Rectal smooth muscle tissue (tissue), 1 donor: Measurements from ENCODE around the gene BPIFB6.

Experiments used
- H3K27ac ChIP-seq: one replicate; pipeline ENCODE4 v1.7.0; 2013; ENCODE audit warnings: low read depth, low read length, inconsistent platforms
- H3K27me3 ChIP-seq: one replicate; pipeline ENCODE4 v1.7.0; 2013; ENCODE audit warnings: low read length; ENCODE audit not compliant: control insufficient read depth, insufficient read depth
- H3K36me3 ChIP-seq: one replicate; pipeline ENCODE4 v1.7.0; 2013; ENCODE audit warnings: low read length; ENCODE audit not compliant: control insufficient read depth, insufficient read depth
- H3K4me1 ChIP-seq: one replicate; pipeline ENCODE4 v1.7.0; 2013; ENCODE audit warnings: low read length; ENCODE audit not compliant: control insufficient read depth, insufficient read depth
- H3K4me3 ChIP-seq: one replicate; pipeline ENCODE4 v1.7.0; 2013; ENCODE audit warnings: low read length
- H3K9ac ChIP-seq: one replicate; pipeline ENCODE4 v1.7.0; 2013; ENCODE audit warnings: low read length

Gene BPIFB6

GRCh38 chr20:33070111-33071053, 38.9 kb downstream of the BPIFB6 start:
- no peaks in the 10 kb centered on the region for H3K4me1 ChIP-seq
- no peak overlapping the region for H3K27ac ChIP-seq
- no peaks in the 10 kb centered on the region for H3K27me3 ChIP-seq
- no peak overlapping the region for H3K9ac ChIP-seq
- H3K4me3 ChIP-seq, result no peak overlapping the region
- no peaks in the 10 kb centered on the region for H3K36me3 ChIP-seq

DNA sequence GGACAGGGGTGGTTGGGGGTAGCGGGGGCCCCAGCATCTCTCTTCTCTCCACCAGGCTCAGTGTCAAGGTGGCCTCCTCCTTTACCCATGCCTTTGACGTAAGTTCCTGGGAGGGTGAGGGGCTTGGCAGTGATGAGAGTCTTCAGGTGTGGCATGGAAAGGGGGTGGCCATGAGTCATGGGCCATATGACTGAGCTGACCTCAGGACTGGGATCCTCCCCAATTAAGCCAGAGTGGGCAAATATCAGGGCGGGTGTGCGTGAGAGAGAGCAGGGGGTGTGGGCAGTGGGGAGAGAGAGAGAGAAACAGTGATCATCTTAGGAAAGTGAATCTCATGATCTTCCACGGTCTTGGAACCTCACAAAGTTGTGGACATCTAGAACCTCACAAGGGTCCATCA, 39.8 kb downstream of the BPIFB6 start:
- H3K27me3 ChIP-seq, result no peaks in the 10 kb centered on the region

DNA sequence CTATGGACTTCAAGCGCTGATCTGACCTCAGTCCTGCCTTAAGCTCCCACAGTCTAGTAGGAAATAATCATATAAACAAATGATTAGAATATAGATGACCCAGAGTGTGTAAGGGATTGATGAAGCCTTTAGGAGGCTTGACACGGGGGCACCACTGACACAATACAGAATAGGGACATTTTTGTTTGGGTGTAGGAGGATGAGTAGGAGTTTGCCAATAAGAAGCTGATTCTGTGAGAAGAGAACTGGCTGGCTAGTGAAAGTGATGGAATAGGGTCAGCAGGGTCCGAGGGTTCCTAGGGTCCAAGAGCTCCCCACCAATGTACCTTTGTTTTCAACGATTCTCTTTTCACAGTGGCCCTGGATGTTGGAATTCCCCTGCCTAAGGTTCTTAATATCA, 40.9 kb downstream of the BPIFB6 start:
- Histone ChIP-seq H3K27me3 (no peaks in the 10 kb centered on the region), H3K4me3 (no peak overlapping the region), H3K27ac (no peak overlapping the region), H3K4me1 (no peaks in the 10 kb centered on the region), H3K36me3 (no peaks in the 10 kb centered on the region), H3K9ac (no peak overlapping the region)

More for the DNA sequence above, 39.8 kb downstream of the BPIFB6 start:
- no peak overlapping the region for H3K27ac ChIP-seq
- no peaks in the 10 kb centered on the region for H3K4me1 ChIP-seq
- no peak overlapping the region for H3K4me3 ChIP-seq
- no peak overlapping the region for H3K9ac ChIP-seq
- no peaks in the 10 kb centered on the region for H3K36me3 ChIP-seq

DNA sequence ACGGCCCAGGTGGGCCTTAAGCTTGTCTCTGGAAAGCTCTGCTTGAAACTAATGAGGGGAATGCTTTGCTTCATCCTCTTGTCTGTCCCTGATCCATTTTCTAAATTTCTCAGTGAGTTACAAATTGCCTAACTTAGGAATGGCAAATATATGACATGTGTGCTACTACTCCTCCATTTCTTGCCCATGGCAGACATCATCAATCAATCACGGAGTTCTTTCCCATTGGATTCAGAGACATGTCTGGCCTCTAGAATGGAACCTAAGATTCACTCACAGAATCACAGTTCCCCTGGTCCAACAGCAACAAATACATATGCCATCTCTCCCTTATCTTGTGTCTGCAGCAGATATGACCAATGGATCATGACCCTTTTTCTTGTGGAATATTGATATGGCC, 41.4 kb downstream of the BPIFB6 start:
- Histone ChIP-seq H3K4me3 (no peak overlapping the region), H3K27me3 (no peaks in the 10 kb centered on the region), H3K9ac (no peak overlapping the region), H3K36me3 (no peaks in the 10 kb centered on the region), H3K4me1 (no peaks in the 10 kb centered on the region), H3K27ac (no peak overlapping the region)

- H3K36me3 ChIP-seq, result no peaks in the 10 kb centered on the region
- no peak overlapping the region for H3K9ac ChIP-seq
- no peak overlapping the region for H3K27ac ChIP-seq
- H3K4me1 ChIP-seq, result no peaks in the 10 kb centered on the region
- no peak overlapping the region for H3K4me3 ChIP-seq
- no peaks in the 10 kb centered on the region for H3K27me3 ChIP-seq
Observed at GRCh38 chr20:33074675-33075074, 43.2 kb downstream of the BPIFB6 start.

DNA sequence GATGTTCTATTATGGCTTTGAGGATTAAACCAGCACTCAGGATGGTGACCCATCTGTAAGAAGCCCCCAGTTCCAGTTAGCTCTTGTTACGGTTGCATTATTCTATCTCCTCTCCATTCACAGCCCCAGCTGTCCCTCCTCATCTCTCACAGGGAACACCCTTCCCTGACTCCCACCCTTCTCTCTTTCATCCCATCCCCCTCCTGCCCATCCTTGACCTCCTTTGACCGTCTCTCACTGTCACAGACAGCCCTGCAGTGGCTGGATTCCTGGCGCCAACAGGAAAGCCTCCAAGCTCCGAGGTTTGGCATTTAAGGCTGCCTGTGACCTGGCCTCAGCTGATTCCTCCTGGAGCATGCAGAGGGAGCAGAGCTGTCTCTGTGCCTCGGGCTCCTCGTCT, 43.8 kb downstream of the BPIFB6 start:
- H3K27me3 ChIP-seq, result no peaks in the 10 kb centered on the region
- H3K4me1 ChIP-seq, result no peaks in the 10 kb centered on the region
- H3K9ac ChIP-seq, result no peak overlapping the region
- no peak overlapping the region for H3K27ac ChIP-seq
- H3K4me3 ChIP-seq, result no peak overlapping the region
- H3K36me3 ChIP-seq, result no peaks in the 10 kb centered on the region

- H3K27me3 ChIP-seq, result no peaks in the 10 kb centered on the region
- no peak overlapping the region for H3K4me3 ChIP-seq
Observed at GRCh38 chr20:33076662-33077372, 45.4 kb downstream of the BPIFB6 start.

GRCh38 chr20:33079259-33079658, 47.8 kb downstream of the BPIFB6 start, which contains the start of gene BPIFB4:
Gene BPIFB4, plus strand, starts transcription at chr20:33079643. Its CDS starts 1,884 bp downstream, at chr20:33081527.
- H3K4me1 ChIP-seq, result no peaks in the 10 kb centered on the region
- H3K9ac ChIP-seq, result no peak within 1 kb of the TSS
- no peaks in the 10 kb centered on the region for H3K27me3 ChIP-seq
- no peak within 1 kb of the TSS for H3K27ac ChIP-seq
- H3K4me3 ChIP-seq, result no peak within 1 kb of the TSS
- H3K36me3 ChIP-seq, result no peaks in the 10 kb centered on the region

More at GRCh38 chr20:33076662-33077372, 45.4 kb downstream of the BPIFB6 start:
- no peak overlapping the region for H3K27ac ChIP-seq
- no peak overlapping the region for H3K9ac ChIP-seq
- H3K4me1 ChIP-seq, result no peaks in the 10 kb centered on the region
- no peaks in the 10 kb centered on the region for H3K36me3 ChIP-seq

DNA sequence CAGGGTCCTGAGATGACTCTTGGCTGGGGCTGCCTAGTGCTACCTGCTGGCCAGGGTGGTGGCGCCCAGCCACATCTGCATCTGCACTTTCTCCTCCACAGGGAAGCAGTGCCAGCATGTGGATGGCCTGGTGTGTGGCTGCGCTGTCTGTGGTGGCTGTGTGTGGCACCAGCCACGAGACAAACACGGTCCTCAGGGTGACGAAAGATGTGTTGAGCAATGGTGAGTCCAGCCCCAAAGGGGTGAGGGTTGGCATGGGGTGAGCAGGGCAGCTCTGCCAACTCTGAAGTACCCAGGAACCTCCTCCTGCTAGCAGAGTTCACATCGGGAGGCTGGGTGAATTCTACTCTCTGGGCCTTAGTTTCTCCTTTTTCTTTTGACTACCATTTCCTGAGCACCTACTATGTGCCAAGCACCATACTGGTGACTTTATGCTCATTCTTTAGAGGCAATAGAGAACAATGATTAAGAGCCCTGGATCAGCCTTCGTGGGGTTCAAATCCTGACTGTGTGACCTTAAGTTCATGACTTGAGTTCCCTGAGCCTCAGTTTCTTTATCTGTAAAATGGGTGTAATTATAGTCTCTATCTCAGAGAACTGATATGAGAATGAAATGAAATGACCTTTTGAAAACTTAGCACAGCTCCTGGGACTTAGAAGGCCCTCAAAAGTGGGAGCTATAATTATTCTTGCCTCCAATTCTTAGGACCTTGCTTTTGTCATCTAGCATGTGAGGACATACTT, 50.1 kb downstream of the BPIFB6 start:
- Histone ChIP-seq H3K4me1 (no peaks in the 10 kb centered on the region), H3K9ac (no peak overlapping the region), H3K36me3 (no peaks in the 10 kb centered on the region), H3K27me3 (peaks cover 3% of the 10 kb centered on the region), H3K4me3 (no peak overlapping the region), H3K27ac (no peak overlapping the region)

DNA sequence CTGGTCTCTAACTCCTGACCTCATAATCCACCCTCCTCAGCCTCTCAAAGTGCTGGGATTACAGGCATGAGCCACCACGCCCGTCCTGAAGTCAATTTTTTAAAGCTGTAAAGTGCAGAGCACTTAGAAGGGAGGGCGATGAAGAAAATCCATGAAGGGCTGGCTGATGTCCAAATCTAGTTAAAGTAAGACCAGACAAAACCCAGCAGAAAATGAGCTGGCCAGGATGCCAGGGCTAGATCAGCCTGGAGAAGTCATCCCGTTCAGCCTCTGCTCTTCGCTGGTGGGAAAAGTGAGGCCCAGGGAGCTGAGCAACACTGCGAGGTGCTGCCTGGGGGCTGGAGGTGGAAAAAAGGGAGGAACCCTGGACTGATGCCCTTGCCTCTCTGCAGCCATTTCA, 51.1 kb downstream of the BPIFB6 start:
- Histone ChIP-seq H3K4me1 (no peaks in the 10 kb centered on the region), H3K36me3 (no peaks in the 10 kb centered on the region), H3K9ac (no peak overlapping the region), H3K4me3 (no peak overlapping the region), H3K27me3 (peaks cover 3% of the 10 kb centered on the region), H3K27ac (no peak overlapping the region)

DNA sequence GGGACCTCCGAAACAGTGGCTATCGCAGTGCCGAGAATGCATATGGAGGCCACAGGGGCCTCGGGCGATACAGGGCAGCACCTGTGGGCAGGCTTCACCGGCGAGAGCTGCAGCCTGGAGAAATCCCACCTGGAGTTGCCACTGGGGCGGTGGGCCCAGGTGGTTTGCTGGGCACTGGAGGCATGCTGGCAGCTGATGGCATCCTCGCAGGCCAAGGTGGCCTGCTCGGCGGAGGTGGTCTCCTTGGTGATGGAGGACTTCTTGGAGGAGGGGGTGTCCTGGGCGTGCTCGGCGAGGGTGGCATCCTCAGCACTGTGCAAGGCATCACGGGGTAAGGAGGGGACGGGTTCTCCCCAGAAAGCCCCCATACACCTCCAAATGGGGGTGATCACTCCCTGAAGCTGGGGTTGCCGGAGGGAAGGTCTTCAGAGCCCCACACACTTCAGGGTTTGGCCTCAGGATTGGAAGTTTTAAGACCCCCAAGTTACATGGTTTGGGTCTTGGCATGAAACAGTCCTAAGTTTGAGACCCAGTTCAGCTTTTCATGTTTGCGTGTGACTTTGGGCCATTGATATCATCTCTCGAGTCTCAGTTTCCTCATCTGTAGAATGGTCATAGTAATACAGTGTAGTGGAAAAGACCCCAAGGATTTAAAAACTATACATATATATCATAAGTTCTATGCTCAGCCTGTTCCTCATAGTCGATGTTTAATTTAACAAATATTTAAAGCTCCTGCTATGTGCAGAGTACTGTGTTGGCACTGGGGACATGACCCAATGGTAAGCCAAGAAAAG, 52.3 kb downstream of the BPIFB6 start:
- Histone ChIP-seq H3K9ac (no peak overlapping the region), H3K4me3 (no peak overlapping the region)

More for the DNA sequence above, 52.3 kb downstream of the BPIFB6 start:
- H3K27me3 ChIP-seq, result peaks cover 3% of the 10 kb centered on the region
- H3K27ac ChIP-seq, result no peak overlapping the region
- no peaks in the 10 kb centered on the region for H3K36me3 ChIP-seq
- H3K4me1 ChIP-seq, result no peaks in the 10 kb centered on the region
